PFSK-1 (cell line): Measurements from ENCODE around the gene RBM8A.

Source experiments
- POLR2AphosphoS5 ChIP-seq: IDR thresholded peaks from 2 replicates; pipeline ENCODE4 v1.6.1; 2012; ENCODE audit warnings: low read depth, mild to moderate bottlenecking, control low read depth, low read length, moderate library complexity
- REST ChIP-seq, 2 experiments: IDR thresholded peaks; 2 replicates each; pipeline versions ENCODE4 v1.6.1 to v1.8.0; 2011 to 2012; ENCODE audit warnings: low read depth in 2 of 2, low read length in 2 of 2, control low read depth in 1 of 2, inconsistent platforms in 1 of 2, mild to moderate bottlenecking in 1 of 2, moderate library complexity in 1 of 2; ENCODE audit not compliant: insufficient read depth in 1 of 2
- SIN3A ChIP-seq: IDR thresholded peaks from 2 replicates; pipeline ENCODE4 v1.6.1; 2012; ENCODE audit warnings: mild to moderate bottlenecking, low read length, moderate library complexity, borderline replicate concordance; ENCODE audit not compliant: insufficient read depth
- TAF1 ChIP-seq: IDR thresholded peaks from 2 replicates; pipeline ENCODE4 v1.6.1; 2012; ENCODE audit warnings: low read length, control low read depth, borderline replicate concordance; ENCODE audit not compliant: insufficient read depth

GRCh38 chr1:145972580-145972979, 45.3 kb upstream of the RBM8A start:
- no peak for TF ChIP-seq REST (IDR thresholded peaks at IDR 0.05; ENCODE audit: insufficient read depth in 1 of 2, low read depth in 2 of 2, low read length in 2 of 2)
- TF ChIP-seq POLR2AphosphoS5, result no peak
- TF ChIP-seq TAF1, result no peak
- TF ChIP-seq SIN3A, result no peak
